Skeletal muscle tissue (tissue), 4 donors: ENCODE results near the gene ACSF3. TPM values are rescaled to one million over a fixed set of nuclear protein-coding genes. Genes with fewer than 3 reads are reported as not detected.
"Not testable (repeated sequence)": the region's sequence is repeated elsewhere in the genome, so short reads cannot be mapped to it uniquely, and the experiment has no call there.

Experiments used
- H3K27ac ChIP-seq: one replicate; pipeline ENCODE4 v1.7.0; 2013; ENCODE audit warnings: mild to moderate bottlenecking, low read depth, low read length, inconsistent platforms
- H3K27me3 ChIP-seq, 3 donors: one replicate each; pipeline ENCODE4 v1.7.0; 2013; ENCODE audit warnings: low read length in 3 of 3; ENCODE audit not compliant: control insufficient read depth in 3 of 3, insufficient read depth in 3 of 3
- H3K36me3 ChIP-seq, 3 donors: one replicate each; pipeline ENCODE4 v1.7.0; 2013; ENCODE audit warnings: low read length in 3 of 3; ENCODE audit not compliant: control insufficient read depth in 3 of 3, insufficient read depth in 3 of 3
- H3K4me1 ChIP-seq, 3 donors: one replicate each; pipeline ENCODE4 v1.7.0; 2013; ENCODE audit warnings: low read length in 3 of 3, mild to moderate bottlenecking in 3 of 3; ENCODE audit not compliant: control insufficient read depth in 3 of 3, insufficient read depth in 3 of 3
- H3K4me3 ChIP-seq, 3 donors: one replicate each; pipeline ENCODE4 v1.7.0; 2013; ENCODE audit warnings: low read length in 3 of 3
- H3K9ac ChIP-seq, 3 donors: one replicate each; pipeline ENCODE4 v1.7.0; 2013; ENCODE audit warnings: low read length in 3 of 3, mild to moderate bottlenecking in 3 of 3, moderate library complexity in 2 of 3, low read depth in 1 of 3
- H3K9me3 ChIP-seq, 3 donors: one replicate each; pipeline ENCODE4 v1.7.0; 2013; ENCODE audit warnings: low read length in 3 of 3; ENCODE audit not compliant: control insufficient read depth in 3 of 3
- total RNA-seq: library from RNA; depleted of rRNA; stranded (reverse); fragments of >200 nt; gene quantifications from one replicate; pipeline ENCODE4 v1.2.3, GENCODE V29; 2014
- donor health status: Osteomylitis.

The ACSF3 gene
- total RNA-seq, 1 donor from 2014 or later: 12.5 TPM

DNA sequence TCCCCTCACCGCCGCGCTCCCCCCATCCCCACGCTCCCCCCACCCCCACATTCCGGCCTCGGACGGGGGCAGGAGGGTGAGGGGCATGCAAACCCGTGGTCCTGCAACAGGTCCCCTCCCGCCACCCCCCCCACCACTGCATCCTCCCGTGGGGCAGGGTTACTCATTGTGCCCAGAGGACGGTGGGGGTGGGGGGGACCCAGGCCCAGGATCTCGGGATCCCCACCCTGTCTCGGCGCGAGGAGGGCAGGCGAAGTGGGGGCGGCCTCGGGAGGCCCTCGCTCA lies 98.2 kb downstream of the ACSF3 start:
- Histone ChIP-seq H3K4me3 (no peak overlapping the region), H3K27me3 (no peaks in the 10 kb centered on the region), H3K27ac (no peak overlapping the region), H3K4me1 (no peaks in the 10 kb centered on the region), H3K9ac (no peak overlapping the region), H3K36me3 (peaks cover 10 to 28% (median 15%) of the 10 kb centered on the region in 3 donors), H3K9me3 (no peaks in the 10 kb centered on the region)

DNA sequence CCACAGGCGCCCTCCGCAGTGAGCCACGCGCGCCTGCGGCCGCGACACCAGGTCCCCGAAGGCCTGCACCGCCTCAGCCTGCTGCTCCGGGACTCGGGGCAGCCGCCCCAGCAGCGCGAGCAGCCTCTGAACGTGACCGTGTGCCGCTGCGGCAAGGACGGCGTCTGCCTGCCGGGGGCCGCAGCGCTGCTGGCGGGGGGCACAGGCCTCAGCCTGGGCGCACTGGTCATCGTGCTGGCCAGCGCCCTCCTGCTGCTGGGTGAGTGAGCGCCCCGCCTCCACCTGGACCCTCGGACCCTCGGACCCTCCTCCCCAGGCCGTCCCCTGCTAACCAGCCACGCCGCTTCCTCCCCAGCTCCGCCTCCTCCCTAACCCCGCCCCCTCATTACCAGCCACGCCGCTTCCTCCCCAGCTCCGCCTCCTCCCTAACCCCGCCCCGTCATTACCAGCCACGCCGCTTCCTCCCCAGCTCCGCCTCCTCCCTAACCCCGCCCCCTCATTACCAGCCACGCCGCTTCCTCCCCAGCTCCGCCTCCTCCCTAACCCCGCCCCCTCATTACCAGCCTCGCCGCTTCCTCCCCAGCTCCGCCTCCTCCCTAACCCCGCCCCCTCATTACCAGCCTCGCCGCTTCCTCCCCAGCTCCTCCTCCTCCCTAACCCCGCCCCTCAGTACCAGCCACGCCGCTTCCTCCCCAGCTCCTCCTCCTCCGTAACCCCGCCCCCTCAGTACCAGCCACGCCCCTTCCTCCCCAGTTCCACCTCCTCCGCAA lies 98.7 kb downstream of the ACSF3 start:
- peaks cover 10 to 23% (median 14%) of the 10 kb centered on the region in 3 donors for H3K36me3 ChIP-seq
- H3K4me3 ChIP-seq, H3K27ac ChIP-seq, H3K27me3 ChIP-seq, H3K9me3 ChIP-seq, H3K9ac ChIP-seq, H3K4me1 ChIP-seq: not testable (repeated sequence)

DNA sequence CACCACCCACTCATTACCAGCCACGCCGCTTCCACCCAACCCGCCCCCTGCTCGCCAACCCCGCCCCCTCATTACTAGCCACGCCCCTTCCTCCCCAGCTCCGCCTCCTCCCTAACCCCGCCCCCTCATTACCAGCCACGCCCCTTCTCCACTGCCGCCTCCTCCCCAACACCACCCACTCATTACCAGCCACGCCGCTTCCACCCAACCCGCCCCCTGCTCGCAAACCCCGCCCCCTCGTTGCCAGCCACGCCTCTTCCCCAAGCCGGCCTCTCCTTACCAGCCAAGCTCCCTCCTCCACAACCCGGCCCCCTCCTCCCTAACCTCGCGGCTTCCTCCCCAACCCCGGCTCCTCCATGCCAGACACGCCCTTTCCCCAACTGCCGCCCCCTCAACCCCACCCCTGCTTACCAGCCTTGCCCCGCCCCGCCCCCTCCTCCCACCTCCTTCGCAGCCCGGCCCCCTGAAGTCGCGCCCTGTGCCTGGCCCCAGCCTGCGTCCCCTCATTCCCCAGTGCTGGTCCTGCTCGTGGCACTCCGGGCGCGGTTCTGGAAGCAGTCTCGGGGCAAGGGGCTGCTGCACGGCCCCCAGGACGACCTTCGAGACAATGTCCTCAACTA lies 99.4 kb downstream of the ACSF3 start:
- Histone ChIP-seq H3K9ac (no peak overlapping the region), H3K27ac (no peak overlapping the region), H3K4me3 (no peak overlapping the region), H3K9me3 (no peaks in the 10 kb centered on the region), H3K36me3 (peaks cover 10 to 21% (median 14%) of the 10 kb centered on the region in 3 donors), H3K27me3 (peaks cover under 1 to 11% (median 5%) of the 10 kb centered on the region in 3 donors), H3K4me1 (no peaks in the 10 kb centered on the region)

DNA sequence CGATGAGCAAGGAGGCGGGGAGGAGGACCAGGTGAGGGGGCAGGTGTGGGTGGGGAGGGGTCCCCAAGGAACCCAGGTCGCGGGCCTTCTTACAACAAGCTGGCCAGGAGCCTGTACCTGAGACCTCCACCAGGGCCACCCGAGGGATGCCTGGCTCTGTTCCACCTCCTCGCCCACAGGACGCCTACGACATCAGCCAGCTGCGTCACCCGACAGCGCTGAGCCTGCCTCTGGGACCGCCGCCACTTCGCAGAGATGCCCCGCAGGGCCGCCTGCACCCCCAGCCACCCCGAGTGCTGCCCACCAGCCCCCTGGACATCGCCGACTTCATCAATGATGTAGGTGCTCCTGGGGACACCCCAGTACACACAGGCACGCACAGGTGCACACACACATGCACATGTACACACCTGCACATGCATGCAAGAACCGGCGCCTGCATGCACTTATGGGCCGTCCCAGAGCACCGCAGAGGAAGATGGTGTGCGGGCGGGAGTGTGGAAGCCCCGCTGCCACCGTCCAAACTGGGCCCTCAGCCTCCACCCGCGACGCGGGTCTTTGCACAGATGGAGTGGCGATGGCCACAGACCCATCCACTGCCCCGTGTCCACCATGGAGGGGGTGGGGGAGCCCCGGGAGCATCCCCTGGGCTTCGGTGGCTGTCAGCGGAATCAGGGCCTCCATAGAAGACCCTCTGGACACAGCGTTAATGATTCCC lies 100.1 kb downstream of the ACSF3 start:
- Histone ChIP-seq H3K27ac (no peak overlapping the region), H3K4me1 (no peaks in the 10 kb centered on the region), H3K36me3 (peaks cover 10 to 21% (median 14%) of the 10 kb centered on the region in 3 donors), H3K4me3 (no peak overlapping the region), H3K9ac (no peak overlapping the region), H3K9me3 (no peaks in the 10 kb centered on the region), H3K27me3 (peaks cover 8 to 18% (median 12%) of the 10 kb centered on the region in 3 donors)

DNA sequence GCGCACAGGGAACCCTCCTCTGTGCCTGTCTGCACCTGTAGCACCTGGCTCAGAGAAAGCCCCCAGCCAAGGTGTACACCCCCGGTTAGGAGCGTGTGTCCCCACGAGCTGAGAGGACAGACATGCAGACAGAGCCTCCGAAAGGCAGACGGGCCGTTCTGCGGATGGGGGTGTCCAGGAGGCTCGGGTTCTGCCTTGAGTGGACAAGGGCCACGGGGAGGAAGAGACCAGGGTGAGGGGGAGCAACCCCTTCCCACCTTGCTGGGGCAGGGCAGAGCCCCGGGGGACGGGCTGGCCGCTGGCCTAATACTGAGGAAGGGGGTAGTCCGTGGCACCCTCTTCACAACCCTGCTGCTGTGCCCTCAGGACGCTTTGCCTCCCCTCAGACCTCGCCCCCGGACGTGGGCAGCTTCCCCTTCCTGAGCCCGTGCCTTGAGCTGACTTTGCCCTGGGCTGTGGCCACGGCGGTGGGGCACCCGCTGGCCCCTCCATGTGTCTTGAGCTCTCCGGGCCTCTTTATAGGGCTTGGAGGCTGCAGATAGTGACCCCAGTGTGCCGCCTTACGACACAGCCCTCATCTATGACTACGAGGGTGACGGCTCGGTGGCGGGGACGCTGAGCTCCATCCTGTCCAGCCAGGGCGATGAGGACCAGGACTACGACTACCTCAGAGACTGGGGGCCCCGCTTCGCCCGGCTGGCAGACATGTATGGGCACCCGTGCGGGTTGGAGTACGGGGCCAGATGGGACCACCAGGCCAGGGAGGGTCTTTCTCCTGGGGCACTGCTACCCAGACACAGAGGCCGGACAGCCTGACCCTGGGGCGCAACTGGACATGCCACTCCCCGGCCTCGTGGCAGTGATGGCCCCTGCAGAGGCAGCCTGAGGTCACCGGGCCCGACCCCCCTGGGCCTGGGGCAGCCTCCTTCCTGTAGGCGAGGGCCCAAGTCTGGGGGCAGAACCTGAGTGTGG lies 101.0 kb downstream of the ACSF3 start:
- no peaks in the 10 kb centered on the region for H3K4me1 ChIP-seq
- no peak overlapping the region for H3K27ac ChIP-seq
- peaks cover 10 to 21% (median 14%) of the 10 kb centered on the region in 3 donors for H3K36me3 ChIP-seq
- H3K9ac ChIP-seq: no peak overlapping the region
- H3K4me3 ChIP-seq: no peak overlapping the region
- no peaks in the 10 kb centered on the region for H3K9me3 ChIP-seq
- peaks cover 17 to 27% (median 20%) of the 10 kb centered on the region in 3 donors for H3K27me3 ChIP-seq

DNA sequence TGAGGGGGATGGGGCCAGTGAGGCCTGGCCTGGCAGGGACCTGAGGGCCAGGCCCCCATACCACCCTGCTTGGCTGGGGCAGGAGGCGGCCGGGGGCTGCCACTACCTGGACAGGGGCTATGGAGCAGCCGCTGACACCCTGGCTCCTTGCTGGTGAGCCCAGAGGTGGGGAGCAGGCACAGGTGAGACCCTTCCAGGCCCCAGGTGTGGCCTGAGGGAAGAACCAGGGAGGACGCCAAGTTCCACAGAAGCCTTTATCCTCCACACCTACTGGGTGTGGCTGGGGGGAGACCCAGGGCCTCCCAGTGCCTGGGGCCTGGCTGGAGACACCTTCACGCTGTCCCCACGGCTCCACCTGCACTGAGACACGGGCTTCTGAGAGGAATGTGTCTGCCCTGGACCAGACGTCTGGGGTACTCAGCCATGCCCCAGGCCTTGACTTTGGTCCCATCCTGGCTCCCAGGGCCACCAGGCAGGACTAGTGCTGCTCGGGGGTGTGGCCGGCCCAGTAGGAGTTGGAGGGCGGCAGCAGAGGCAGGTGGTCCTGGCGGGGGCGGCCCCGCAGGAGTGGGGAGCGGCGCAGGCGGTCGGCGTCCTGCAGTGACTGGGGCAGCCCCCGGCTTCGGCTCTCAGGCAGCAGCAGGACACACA lies 102.0 kb downstream of the ACSF3 start:
- no peak overlapping the region for H3K9ac ChIP-seq

DNA sequence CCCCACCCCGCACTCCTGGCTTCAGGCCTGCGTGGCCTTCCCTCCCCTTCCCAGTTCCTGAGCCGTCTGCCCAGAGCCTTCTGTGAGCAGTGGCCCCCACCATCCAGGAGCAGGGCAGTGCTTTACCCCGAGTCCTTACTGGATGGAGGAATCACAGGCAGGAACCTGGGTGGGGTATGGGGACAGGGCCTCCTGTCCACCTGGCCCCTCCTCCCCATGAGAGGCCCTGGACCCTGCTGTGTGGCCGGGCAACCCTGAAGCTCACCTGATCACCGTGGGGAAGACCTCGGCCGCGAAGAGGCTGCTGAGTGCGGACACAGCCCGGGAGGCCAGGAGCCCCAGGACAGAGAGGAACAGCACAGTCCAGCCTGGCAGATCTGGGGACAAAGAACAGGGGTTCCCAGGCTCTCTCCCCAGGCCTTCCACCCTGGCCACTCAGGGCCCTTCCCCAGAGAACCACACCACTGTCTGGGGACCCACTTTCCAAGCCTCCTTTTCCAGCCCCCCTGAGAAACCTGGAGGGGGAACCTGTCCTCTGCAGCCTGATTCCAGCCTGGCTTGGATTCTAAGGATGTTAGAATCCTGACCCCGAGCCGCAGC lies 103.5 kb downstream of the ACSF3 start:
- H3K36me3 ChIP-seq: peaks cover 8 to 10% (median 10%) of the 10 kb centered on the region in 3 donors
- peak overlapping the region in 1 of 3 donors; percentile 16 for H3K9ac ChIP-seq
- peaks cover 0 to 5% (median 0%) of the 10 kb centered on the region in 3 donors for H3K4me1 ChIP-seq
- H3K9me3 ChIP-seq: no peaks in the 10 kb centered on the region
- peaks cover 29 to 44% (median 37%) of the 10 kb centered on the region in 3 donors for H3K27me3 ChIP-seq
- no peak overlapping the region for H3K27ac ChIP-seq
- no peak overlapping the region for H3K4me3 ChIP-seq

More for the DNA sequence above, 102.0 kb downstream of the ACSF3 start:
- Histone ChIP-seq H3K27ac (no peak overlapping the region), H3K27me3 (peaks cover 27 to 37% (median 31%) of the 10 kb centered on the region in 3 donors), H3K36me3 (peaks cover 9 to 19% (median 14%) of the 10 kb centered on the region in 3 donors), H3K4me3 (no peak overlapping the region), H3K4me1 (peaks cover 0 to 3% (median 0%) of the 10 kb centered on the region in 3 donors), H3K9me3 (no peaks in the 10 kb centered on the region)

DNA sequence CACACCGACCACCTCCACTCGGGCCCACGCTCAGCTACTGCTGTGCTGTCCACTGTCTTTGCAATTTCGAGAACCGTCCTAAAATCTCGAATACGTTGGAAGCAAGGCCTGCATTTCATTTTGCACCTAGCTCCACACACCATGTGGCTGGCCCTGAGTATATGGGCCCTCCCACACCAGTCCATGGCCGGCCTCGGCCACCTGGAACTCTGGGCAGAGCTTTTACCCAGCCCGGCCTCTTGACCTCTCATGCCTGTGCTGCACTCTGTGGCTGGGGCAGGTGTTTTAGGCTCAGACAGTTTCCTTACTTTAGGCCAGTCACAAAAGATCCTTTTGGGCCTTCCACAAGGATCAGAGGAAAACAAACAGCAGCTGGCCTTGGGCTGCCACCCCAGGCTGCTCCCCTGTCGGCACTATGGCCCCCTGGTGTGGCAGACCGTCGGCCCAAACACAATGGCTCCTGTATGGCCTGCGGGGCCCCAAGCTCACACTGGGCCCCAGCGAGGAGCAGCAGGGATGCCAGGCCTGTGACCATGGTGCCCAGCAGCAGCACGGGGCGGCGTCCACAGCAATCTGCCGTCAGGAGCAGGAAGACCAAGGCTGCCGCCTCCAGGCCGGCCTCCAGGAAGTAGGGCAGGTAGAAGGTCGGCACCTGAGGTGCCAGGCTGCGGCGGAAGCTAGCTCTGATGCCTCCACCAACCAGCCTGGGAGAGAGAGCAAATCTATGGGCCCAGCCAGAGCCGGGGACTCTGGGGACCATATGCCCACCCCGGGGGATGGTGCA lies 104.2 kb downstream of the ACSF3 start:
- H3K9me3 ChIP-seq: peaks cover 0 to 2% (median 0%) of the 10 kb centered on the region in 3 donors
- H3K27ac ChIP-seq: no peak overlapping the region
- peaks cover 34 to 50% (median 43%) of the 10 kb centered on the region in 3 donors for H3K27me3 ChIP-seq
- H3K4me3 ChIP-seq: no peak overlapping the region
- no peak overlapping the region for H3K9ac ChIP-seq
- H3K4me1 ChIP-seq: peaks cover 0 to 5% (median 0%) of the 10 kb centered on the region in 3 donors
- peaks cover 8 to 10% (median 10%) of the 10 kb centered on the region in 3 donors for H3K36me3 ChIP-seq
